Measurements from ENCODE around the gene NCOA7.

The NCOA7 gene

DNA sequence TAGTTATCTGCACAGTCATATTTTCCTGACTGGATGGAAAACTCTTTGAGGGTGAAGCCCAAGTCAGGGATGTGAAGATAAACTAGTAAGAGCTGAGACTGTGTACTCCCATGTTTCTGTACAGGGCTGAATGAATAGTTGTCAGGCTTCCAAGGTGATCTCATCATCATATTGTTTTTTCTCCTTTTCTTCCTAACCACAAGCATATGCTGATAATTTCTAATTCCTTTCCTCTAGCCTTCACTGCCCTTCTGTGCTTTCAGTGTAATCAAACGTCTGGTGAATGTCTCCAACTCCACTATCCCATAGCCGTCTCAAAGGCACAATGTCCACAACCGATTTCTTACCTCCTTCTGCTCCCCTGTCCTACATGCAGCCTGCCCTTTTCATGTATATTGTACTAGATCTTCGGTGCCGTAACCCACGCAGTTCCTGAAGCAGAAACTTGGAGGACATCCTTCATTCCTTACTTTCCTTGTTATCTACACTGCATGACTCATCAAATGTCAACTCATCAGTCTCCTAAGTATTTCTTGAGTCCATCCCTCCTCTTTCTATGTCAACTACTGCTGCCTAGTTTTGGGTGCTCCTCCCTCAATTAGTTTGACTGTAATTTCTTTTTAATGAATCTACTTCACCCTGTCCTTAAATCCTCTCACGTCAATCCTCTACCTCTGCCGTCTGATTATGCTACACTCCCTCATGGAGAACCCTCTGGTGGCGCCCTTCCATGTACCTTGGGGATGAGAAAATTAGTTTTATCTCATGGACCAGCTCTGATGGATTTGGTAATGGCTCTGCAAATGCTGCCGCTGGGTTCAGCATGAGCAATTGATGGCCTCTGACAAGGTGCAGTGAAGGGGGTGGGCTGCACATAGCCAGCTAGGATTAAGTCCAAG, 21.9 kb downstream of the NCOA7 start:
- Histone ChIP-seq H3K4me2 (no peak overlapping the region), H3K27me3 (ENCODE audit: insufficient read depth, low read depth) (no peaks in the 10 kb centered on the region), H2AFZ (ENCODE audit: low read depth) (no peak overlapping the region), H3K36me3 (ENCODE audit: insufficient read depth) (no peaks in the 10 kb centered on the region), H3K79me2 (ENCODE audit: insufficient read depth, low read depth) (no peaks in the 10 kb centered on the region), H3K4me1 (ENCODE audit: low read depth, poor library complexity, severe bottlenecking) (no peaks in the 10 kb centered on the region), H3K9ac (no peak overlapping the region), H3K27ac (no peak overlapping the region), H4K20me1 (ENCODE audit: insufficient read depth) (no peaks in the 10 kb centered on the region), H3K4me3 (IDR thresholded peaks at IDR 0.05; ENCODE audit: insufficient read depth, low read depth, low read length) (no peak overlapping the region)
- TF ChIP-seq, protein P1, sequence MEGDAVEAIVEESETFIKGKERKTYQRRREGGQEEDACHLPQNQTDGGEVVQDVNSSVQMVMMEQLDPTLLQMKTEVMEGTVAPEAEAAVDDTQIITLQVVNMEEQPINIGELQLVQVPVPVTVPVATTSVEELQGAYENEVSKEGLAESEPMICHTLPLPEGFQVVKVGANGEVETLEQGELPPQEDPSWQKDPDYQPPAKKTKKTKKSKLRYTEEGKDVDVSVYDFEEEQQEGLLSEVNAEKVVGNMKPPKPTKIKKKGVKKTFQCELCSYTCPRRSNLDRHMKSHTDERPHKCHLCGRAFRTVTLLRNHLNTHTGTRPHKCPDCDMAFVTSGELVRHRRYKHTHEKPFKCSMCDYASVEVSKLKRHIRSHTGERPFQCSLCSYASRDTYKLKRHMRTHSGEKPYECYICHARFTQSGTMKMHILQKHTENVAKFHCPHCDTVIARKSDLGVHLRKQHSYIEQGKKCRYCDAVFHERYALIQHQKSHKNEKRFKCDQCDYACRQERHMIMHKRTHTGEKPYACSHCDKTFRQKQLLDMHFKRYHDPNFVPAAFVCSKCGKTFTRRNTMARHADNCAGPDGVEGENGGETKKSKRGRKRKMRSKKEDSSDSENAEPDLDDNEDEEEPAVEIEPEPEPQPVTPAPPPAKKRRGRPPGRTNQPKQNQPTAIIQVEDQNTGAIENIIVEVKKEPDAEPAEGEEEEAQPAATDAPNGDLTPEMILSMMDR (conservative IDR thresholded peaks at IDR 0.05; ENCODE audit: low read depth, low read length) = no peak

DNA sequence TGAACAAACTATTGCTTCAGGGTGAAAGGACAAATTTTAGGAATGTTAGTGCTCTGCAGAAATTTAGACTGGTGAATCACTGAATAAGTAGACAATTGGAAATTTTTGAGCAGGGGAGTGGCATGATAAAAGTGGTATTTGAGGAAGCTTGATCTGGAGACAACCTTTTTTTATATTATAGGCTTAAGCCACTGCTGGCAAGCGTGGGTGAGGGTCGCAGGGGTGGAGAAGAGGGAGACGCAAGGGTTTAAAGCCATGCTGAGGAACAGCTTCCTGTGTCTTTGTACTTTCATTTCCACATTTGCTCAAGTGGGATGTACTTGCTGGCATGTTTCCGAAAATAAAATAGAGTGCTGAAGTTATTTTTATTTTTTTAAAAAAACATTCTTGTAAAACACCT, 23.7 kb downstream of the NCOA7 start:
- Histone ChIP-seq H3K79me2 (ENCODE audit: insufficient read depth, low read depth) (no peaks in the 10 kb centered on the region), H3K4me3 (IDR thresholded peaks at IDR 0.05; ENCODE audit: insufficient read depth, low read depth, low read length) (no peak overlapping the region)
- TF ChIP-seq, protein P1 (conservative IDR thresholded peaks at IDR 0.05; ENCODE audit: low read depth, low read length) = no peak

DNA sequence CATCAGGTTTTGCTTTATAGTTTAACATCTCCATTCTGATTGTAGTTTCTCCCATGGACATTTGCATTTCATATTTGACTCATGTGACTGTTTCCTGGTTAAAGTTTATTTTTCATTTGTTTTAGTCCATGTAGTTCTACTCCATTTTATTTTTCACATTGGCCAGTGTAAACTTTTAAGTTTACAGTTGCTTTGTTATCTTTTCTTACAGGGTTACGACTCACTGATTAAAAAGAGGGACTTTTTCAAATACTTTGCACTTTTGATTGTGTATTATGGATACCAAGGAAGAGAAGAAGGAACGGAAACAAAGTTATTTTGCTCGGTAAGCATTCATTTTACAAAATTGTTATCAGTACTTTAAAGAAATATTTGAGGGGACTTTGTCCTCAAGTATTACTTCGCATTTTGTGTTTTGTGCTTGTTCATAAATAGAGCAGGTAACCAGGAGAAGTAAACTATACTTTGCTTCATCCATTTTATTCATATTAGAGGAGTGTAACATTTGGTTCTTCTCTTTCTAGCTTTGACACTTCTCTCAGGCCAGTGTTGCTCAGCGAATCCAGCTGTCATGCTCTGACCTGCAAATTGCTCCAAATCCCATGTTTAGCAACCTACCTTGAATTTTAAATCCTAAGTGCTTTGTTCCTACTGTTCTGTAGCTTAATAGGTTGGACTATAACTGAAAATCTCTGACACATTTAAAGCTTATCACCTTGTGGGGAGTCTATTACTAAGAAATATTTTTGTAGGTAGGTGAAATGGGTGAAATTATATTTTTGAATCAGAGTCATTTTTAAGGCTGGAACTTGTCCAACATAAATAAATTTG, 24.5 kb downstream of the NCOA7 start:
- TF ChIP-seq, protein P1 (conservative IDR thresholded peaks at IDR 0.05; ENCODE audit: low read depth, low read length) = no peak
- Histone ChIP-seq H3K79me2 (ENCODE audit: insufficient read depth, low read depth) (no peaks in the 10 kb centered on the region), H4K20me1 (ENCODE audit: insufficient read depth) (no peaks in the 10 kb centered on the region), H3K9ac (no peak overlapping the region), H3K27ac (no peak overlapping the region), H3K36me3 (ENCODE audit: insufficient read depth) (no peaks in the 10 kb centered on the region), H3K27me3 (ENCODE audit: insufficient read depth, low read depth) (no peaks in the 10 kb centered on the region), H2AFZ (ENCODE audit: low read depth) (no peak overlapping the region), H3K4me2 (no peak overlapping the region), H3K4me1 (ENCODE audit: low read depth, poor library complexity, severe bottlenecking) (no peaks in the 10 kb centered on the region), H3K4me3 (IDR thresholded peaks at IDR 0.05; ENCODE audit: insufficient read depth, low read depth, low read length) (no peak overlapping the region)

More for the DNA sequence above, 23.7 kb downstream of the NCOA7 start:
- Histone ChIP-seq H3K27ac (no peak overlapping the region), H2AFZ (ENCODE audit: low read depth) (no peak overlapping the region), H4K20me1 (ENCODE audit: insufficient read depth) (no peaks in the 10 kb centered on the region), H3K27me3 (ENCODE audit: insufficient read depth, low read depth) (no peaks in the 10 kb centered on the region), H3K9ac (no peak overlapping the region), H3K4me2 (no peak overlapping the region), H3K4me1 (ENCODE audit: low read depth, poor library complexity, severe bottlenecking) (no peaks in the 10 kb centered on the region), H3K36me3 (ENCODE audit: insufficient read depth) (no peaks in the 10 kb centered on the region)

DNA sequence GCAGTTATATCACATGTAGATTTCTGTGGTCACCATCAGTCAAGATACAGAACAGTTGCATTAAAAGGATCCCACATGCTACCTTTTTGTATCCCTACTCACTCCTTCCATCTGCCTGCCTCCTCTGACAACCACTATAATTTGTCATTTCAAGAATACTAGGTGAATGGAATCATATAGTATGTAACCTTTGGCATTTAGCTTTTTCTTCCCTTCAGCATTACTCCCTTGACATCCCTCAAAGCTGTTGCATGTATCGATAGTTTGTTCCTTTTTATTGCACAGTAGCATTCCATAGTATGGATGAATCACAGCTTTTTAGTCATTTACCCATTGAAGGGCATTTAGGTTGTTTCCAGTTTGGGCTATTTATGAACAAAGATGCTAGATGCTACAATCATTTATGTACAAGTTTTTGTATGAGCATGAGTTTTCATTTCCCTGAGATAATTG, 26.1 kb downstream of the NCOA7 start:
- no peak overlapping the region for H3K4me3 ChIP-seq (IDR thresholded peaks at IDR 0.05; ENCODE audit: insufficient read depth, low read depth, low read length)
- TF ChIP-seq, protein P1 (conservative IDR thresholded peaks at IDR 0.05; ENCODE audit: low read depth, low read length) = no peak
- H4K20me1 ChIP-seq (ENCODE audit: insufficient read depth) = no peaks in the 10 kb centered on the region
- no peak overlapping the region for H3K27ac ChIP-seq
- H2AFZ ChIP-seq (ENCODE audit: low read depth) = no peak overlapping the region
- H3K4me2 ChIP-seq = no peak overlapping the region
- H3K27me3 ChIP-seq (ENCODE audit: insufficient read depth, low read depth) = no peaks in the 10 kb centered on the region
- H3K79me2 ChIP-seq (ENCODE audit: insufficient read depth, low read depth) = no peaks in the 10 kb centered on the region
- H3K9ac ChIP-seq = no peak overlapping the region
- H3K4me1 ChIP-seq (ENCODE audit: low read depth, poor library complexity, severe bottlenecking) = no peaks in the 10 kb centered on the region
- no peaks in the 10 kb centered on the region for H3K36me3 ChIP-seq (ENCODE audit: insufficient read depth)
